Measurements from ENCODE around the gene PIBF1. TPM values are rescaled to one million over a fixed set of nuclear protein-coding genes. Genes with fewer than 3 reads are reported as not detected.

The PIBF1 gene
- total and polyA plus RNA-seq, 2 of the 4 experiments (the other 2 are of a cell fraction) = 5.1 to 13.3 TPM

DNA sequence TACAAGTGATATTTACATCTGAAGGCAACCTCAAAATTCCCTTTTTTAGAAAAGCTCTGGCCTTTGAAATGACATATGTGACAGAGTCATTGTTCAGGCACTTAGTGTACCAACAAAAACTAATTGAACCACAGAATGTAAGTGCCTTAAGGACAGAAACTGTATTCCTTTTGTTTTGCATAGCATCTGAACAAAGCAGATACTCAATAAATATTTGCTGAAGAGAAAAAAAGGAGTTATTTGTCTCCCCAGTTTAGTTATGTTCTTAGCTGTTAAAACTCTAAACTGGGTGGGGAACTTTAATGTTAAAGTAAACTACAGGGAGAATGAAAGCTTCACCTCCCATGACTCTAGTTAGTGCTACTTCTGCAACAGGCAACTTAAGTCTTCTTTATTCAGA lies 220.0 kb downstream of the PIBF1 start:
- Histone ChIP-seq H3K18ac (ENCODE audit: low read depth, low read length) (no peak overlapping the region), H3K27ac (ENCODE audit: insufficient read depth, low read length) (no peak overlapping the region), H3K4me1 (ENCODE audit: control insufficient read depth, insufficient read depth, low read length) (no peaks in the 10 kb centered on the region), H3K14ac (replicated peaks; ENCODE audit: low read depth, low read length) (no peak overlapping the region), H3K9me3 (ENCODE audit: control insufficient read depth, insufficient read depth, low read length) (no peaks in the 10 kb centered on the region), H3K79me1 (ENCODE audit: low read depth in 1 of 2, low read length in 2 of 2) (no peaks in the 10 kb centered on the region), H2BK20ac (ENCODE audit: low read depth, low read length) (no peak overlapping the region), H2BK5ac (ENCODE audit: low read depth, low read length, poor library complexity, severe bottlenecking) (no peak overlapping the region), H3K9ac (ENCODE audit: low read depth, low read length) (no peak overlapping the region), H3K36me3 (ENCODE audit: control insufficient read depth, insufficient read depth, low read length) (peaks cover 2% of the 10 kb centered on the region; the same call in 1 of the 2 replicates), H2AK9ac (replicated peaks; ENCODE audit: low read depth, low read length, poor library complexity) (no peak overlapping the region), H3K4ac (ENCODE audit: low read depth, low read length) (no peak overlapping the region), H2AFZ (replicated peaks; ENCODE audit: low read length, poor library complexity) (no peak overlapping the region), H4K5ac (ENCODE audit: low read depth, low read length) (no peak overlapping the region), H3K27me3 (ENCODE audit: control insufficient read depth, insufficient read depth, low read length) (no peaks in the 10 kb centered on the region), H4K8ac (ENCODE audit: low read depth in 2 of 2, low read length in 2 of 2) (no peak overlapping the region), H2BK120ac (ENCODE audit: low read depth, low read length) (no peak overlapping the region), H2BK15ac (ENCODE audit: low read depth, low read length) (no peak overlapping the region), H3K23ac (ENCODE audit: low read depth, low read length) (no peak overlapping the region), H4K20me1 (ENCODE audit: insufficient read depth, low read length) (no peaks in the 10 kb centered on the region), H3K56ac (ENCODE audit: extremely low read depth, insufficient read depth, low read length) (no peak overlapping the region), H3K4me3 (ENCODE audit: insufficient read depth, low read depth, low read length) (no peak overlapping the region), H4K91ac (ENCODE audit: insufficient read depth, low read depth, low read length) (no peak overlapping the region), H2AK5ac (ENCODE audit: low read depth, low read length) (no peak overlapping the region), H3K9me1 (ENCODE audit: insufficient read depth, low read length) (no peaks in the 10 kb centered on the region), H3K4me2 (ENCODE audit: low read depth, low read length) (no peak overlapping the region)
- DNase-seq (no peak), ATAC-seq (ENCODE audit: low read depth) (no peak)
- ChIA-PET CTCF (interaction anchor here (0.6 to 0.7 kb wide), 3 partner anchors 32 to 57 kb away, joined by 3 to 9 read pairs (median 3); partner anchors contain the start of gene KLF5), POLR2A (ENCODE audit: unreplicated experiment) (no interaction called here)
- intact Hi-C loops (cut with micrococcal nuclease) (no loop called here), in situ Hi-C loops (cut with MboI; ENCODE audit: low sequenced_read_pairs) (no loop called here), dilution Hi-C loops (cut with HindIII; ENCODE audit: low sequenced_read_pairs, unreplicated experiment) (no loop called here)
- TF ChIP-seq BHLHE40 (IDR thresholded peaks at IDR 0.05; ENCODE audit: low read depth, low read length) = no peak
- no peak for TF ChIP-seq CHD1 (IDR thresholded peaks at IDR 0.05; ENCODE audit: low read depth, low read length)
- TF ChIP-seq, protein P1, sequence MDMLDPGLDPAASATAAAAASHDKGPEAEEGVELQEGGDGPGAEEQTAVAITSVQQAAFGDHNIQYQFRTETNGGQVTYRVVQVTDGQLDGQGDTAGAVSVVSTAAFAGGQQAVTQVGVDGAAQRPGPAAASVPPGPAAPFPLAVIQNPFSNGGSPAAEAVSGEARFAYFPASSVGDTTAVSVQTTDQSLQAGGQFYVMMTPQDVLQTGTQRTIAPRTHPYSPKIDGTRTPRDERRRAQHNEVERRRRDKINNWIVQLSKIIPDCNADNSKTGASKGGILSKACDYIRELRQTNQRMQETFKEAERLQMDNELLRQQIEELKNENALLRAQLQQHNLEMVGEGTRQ (IDR thresholded peaks at IDR 0.05; ENCODE audit: low read depth, low read length) = no peak
- no peak for TF ChIP-seq POLR2A (IDR thresholded peaks at IDR 0.05; ENCODE audit: low read depth, low read length)
- TF ChIP-seq FOS (IDR thresholded peaks at IDR 0.05; ENCODE audit: low read depth, low read length) = no peak
- no peak for TF ChIP-seq CEBPB (IDR thresholded peaks at IDR 0.05; ENCODE audit: low read depth, low read length)
- TF ChIP-seq MAZ (IDR thresholded peaks at IDR 0.05; ENCODE audit: borderline replicate concordance, low read depth, low read length) = no peak
- no peak for TF ChIP-seq SMC3 (IDR thresholded peaks at IDR 0.05; ENCODE audit: low read depth, low read length)
- TF ChIP-seq NFE2L2 (IDR thresholded peaks at IDR 0.05; ENCODE audit: low read depth, low read length) = no peak
- TF ChIP-seq MXI1 (IDR thresholded peaks at IDR 0.05; ENCODE audit: borderline replicate concordance, low read depth, low read length) = no peak
- no peak for TF ChIP-seq RFX5 (IDR thresholded peaks at IDR 0.05; ENCODE audit: low read depth, low read length)
- TF ChIP-seq, protein P2, sequence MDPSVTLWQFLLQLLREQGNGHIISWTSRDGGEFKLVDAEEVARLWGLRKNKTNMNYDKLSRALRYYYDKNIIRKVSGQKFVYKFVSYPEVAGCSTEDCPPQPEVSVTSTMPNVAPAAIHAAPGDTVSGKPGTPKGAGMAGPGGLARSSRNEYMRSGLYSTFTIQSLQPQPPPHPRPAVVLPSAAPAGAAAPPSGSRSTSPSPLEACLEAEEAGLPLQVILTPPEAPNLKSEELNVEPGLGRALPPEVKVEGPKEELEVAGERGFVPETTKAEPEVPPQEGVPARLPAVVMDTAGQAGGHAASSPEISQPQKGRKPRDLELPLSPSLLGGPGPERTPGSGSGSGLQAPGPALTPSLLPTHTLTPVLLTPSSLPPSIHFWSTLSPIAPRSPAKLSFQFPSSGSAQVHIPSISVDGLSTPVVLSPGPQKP (IDR thresholded peaks at IDR 0.05; ENCODE audit: borderline replicate concordance, low read depth, low read length) = no peak
- TF ChIP-seq MAFK (IDR thresholded peaks at IDR 0.05; ENCODE audit: low read depth, low read length) = no peak
- TF ChIP-seq RAD21 (IDR thresholded peaks at IDR 0.05; ENCODE audit: low read length) = no peak
- no peak for TF ChIP-seq RCOR1 (IDR thresholded peaks at IDR 0.05; ENCODE audit: insufficient replicate concordance, low read length)
- TF ChIP-seq, protein P3, sequence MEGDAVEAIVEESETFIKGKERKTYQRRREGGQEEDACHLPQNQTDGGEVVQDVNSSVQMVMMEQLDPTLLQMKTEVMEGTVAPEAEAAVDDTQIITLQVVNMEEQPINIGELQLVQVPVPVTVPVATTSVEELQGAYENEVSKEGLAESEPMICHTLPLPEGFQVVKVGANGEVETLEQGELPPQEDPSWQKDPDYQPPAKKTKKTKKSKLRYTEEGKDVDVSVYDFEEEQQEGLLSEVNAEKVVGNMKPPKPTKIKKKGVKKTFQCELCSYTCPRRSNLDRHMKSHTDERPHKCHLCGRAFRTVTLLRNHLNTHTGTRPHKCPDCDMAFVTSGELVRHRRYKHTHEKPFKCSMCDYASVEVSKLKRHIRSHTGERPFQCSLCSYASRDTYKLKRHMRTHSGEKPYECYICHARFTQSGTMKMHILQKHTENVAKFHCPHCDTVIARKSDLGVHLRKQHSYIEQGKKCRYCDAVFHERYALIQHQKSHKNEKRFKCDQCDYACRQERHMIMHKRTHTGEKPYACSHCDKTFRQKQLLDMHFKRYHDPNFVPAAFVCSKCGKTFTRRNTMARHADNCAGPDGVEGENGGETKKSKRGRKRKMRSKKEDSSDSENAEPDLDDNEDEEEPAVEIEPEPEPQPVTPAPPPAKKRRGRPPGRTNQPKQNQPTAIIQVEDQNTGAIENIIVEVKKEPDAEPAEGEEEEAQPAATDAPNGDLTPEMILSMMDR (conservative IDR thresholded peaks at IDR 0.05; ENCODE audit: low read depth, low read length) = no peak
- no TSS peak for BruUV-seq (replicated peaks)

Measured in IMR-90 (cell line).